AG04450 (cell line): ENCODE measurements around the gene HOXA11. TPM values are rescaled to one million over a fixed set of nuclear protein-coding genes. Genes with fewer than 3 reads are reported as not detected.
A peak's percentile ranks its signal among the peaks of the same experiment; 100 is the strongest.

Source experiments
- CTCF ChIA-PET: fragments of 300-600, 350-600 bp; formaldehyde crosslinking; extraction: SDS; loops from one replicate; lab custom pipeline; 2022; ENCODE audit warnings: antibody characterized with exemption, inconsistent platforms; lab: Charles Lee
- POLR2A ChIA-PET: fragments of 350-600 bp; formaldehyde crosslinking; extraction: SDS; loops from one replicate; lab custom pipeline; 2021; ENCODE audit warnings: antibody characterized with exemption, inconsistent platforms; lab: Yijun Ruan, JAX
- DNase-seq: peaks from one replicate; pipeline ENCODE4 v3.0.0-alpha.2; 2011; ENCODE audit warnings: low read depth, low spot score
- H3K27ac ChIP-seq: one replicate; pipeline ENCODE4 v1.5.1; 2012; ENCODE audit warnings: low read depth, low read length, control low read depth
- H3K27me3 ChIP-seq: one replicate; pipeline ENCODE4 v1.6.0; 2012; ENCODE audit warnings: low read length; ENCODE audit not compliant: control insufficient read depth, insufficient read depth
- H3K4me3 ChIP-seq: 2 replicates; pipeline ENCODE4 v1.5.1; 2011; ENCODE audit warnings: mild to moderate bottlenecking, low read depth, low read length, control low read depth
- H3K9me3 ChIP-seq: 2 replicates; pipeline ENCODE4 v1.5.1; 2012; ENCODE audit warnings: low read length; ENCODE audit not compliant: control insufficient read depth, insufficient read depth
- polyA plus RNA-seq: library from polyadenylated mRNA; depleted of rRNA; stranded (reverse); fragments of >200 nt; gene quantifications from 2 replicates; pipeline ENCODE4 v1.2.3, GENCODE V29; 2011
- TF ChIP-seq, protein P1 (sequence below): IDR thresholded peaks from 2 replicates; pipeline ENCODE4 v1.5.1; 2011; ENCODE audit warnings: low read depth, low read length, control low read depth, inconsistent platforms

Gene HOXA11
- polyA plus RNA-seq, 1 experiment = 0.04 TPM

DNA sequence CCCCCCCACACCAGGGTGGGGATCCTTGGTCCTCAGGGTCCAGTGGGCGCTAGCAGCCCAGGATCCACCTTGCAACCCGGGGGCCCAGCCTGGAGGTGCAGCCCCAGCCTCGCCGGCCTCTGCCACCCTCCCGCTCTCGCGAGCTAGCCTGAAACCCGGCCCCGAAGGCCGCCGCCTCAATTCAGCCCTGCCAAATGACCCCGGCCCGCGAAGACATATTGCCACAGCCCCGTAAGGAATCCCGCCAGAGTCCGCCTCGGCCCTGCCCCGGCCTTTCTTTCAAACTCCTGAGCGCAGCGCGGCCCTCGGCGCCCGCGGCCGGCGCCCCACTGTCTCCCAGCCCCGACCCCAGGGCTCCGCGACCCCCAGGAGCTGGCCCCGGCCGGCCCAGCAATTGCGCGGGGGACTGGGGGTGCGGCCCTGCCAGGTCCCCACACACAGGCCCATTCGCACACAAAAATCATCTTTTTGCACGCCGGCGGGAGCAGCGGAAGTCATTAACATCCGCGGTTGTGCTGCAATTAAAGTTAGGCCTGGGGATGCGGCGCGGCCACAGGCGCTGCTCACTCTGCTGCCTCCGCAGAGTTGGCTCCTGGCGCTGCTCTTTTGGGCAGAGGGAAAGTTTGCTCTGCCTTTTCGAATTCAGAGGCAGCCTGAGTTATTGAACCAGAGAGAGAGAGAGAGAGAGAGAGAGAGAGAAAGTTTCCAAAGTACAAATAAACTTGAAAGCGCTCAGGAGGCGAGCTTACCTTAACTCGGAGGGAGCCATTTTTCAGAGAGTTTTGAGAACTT, 45.5 kb downstream of the HOXA11 start:
- H3K27ac ChIP-seq = peak overlapping the region; percentile 86
- TF ChIP-seq, protein P1, sequence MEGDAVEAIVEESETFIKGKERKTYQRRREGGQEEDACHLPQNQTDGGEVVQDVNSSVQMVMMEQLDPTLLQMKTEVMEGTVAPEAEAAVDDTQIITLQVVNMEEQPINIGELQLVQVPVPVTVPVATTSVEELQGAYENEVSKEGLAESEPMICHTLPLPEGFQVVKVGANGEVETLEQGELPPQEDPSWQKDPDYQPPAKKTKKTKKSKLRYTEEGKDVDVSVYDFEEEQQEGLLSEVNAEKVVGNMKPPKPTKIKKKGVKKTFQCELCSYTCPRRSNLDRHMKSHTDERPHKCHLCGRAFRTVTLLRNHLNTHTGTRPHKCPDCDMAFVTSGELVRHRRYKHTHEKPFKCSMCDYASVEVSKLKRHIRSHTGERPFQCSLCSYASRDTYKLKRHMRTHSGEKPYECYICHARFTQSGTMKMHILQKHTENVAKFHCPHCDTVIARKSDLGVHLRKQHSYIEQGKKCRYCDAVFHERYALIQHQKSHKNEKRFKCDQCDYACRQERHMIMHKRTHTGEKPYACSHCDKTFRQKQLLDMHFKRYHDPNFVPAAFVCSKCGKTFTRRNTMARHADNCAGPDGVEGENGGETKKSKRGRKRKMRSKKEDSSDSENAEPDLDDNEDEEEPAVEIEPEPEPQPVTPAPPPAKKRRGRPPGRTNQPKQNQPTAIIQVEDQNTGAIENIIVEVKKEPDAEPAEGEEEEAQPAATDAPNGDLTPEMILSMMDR = no peak

GRCh38 chr7:27138985-27139333, 46.1 kb downstream of the HOXA11 start:
- no peak for DNase-seq
- no peaks in the 10 kb centered on the region; the same call in 1 of the 2 replicates for H3K9me3 ChIP-seq
- H3K27ac ChIP-seq = peak overlapping the region; percentile 86
- TF ChIP-seq, protein P1 = no peak
- no peaks in the 10 kb centered on the region for H3K27me3 ChIP-seq
- POLR2A ChIA-PET = interaction anchor here (1.2 to 4.1 kb wide), 2 partner anchors 9 to 41 kb away, joined by 3 to 23 read pairs; no protein-coding TSS in a partner anchor
- CTCF ChIA-PET = interaction anchor here (7.8 kb wide), 1 partner anchor 284 kb away, joined by 93 read pairs; no protein-coding TSS in a partner anchor
- peak overlapping the region; percentile 94 for H3K4me3 ChIP-seq

More for the DNA sequence above, 45.5 kb downstream of the HOXA11 start:
- no peak for DNase-seq
- POLR2A ChIA-PET = interaction anchor here (1.2 to 4.1 kb wide), 2 partner anchors 9 to 42 kb away, joined by 3 to 23 read pairs; no protein-coding TSS in a partner anchor
- Histone ChIP-seq H3K9me3 (no peaks in the 10 kb centered on the region; the same call in 1 of the 2 replicates), H3K27me3 (no peaks in the 10 kb centered on the region), H3K4me3 (peak overlapping the region; percentile 94)
- CTCF ChIA-PET = interaction anchor here (2.1 to 7.8 kb wide), 2 partner anchors 285 to 770 kb away, joined by 8 to 93 read pairs; no protein-coding TSS in a partner anchor

- TF ChIP-seq, protein P1 = no peak
- H3K4me3 ChIP-seq = peak overlapping the region; percentile 94
- DNase-seq = no peak
- no peaks in the 10 kb centered on the region; the same call in 1 of the 2 replicates for H3K9me3 ChIP-seq
- peak overlapping the region; percentile 86 for H3K27ac ChIP-seq
- CTCF ChIA-PET = no interaction called here
- H3K27me3 ChIP-seq = no peaks in the 10 kb centered on the region
- POLR2A ChIA-PET = no interaction called here
Observed at GRCh38 chr7:27138472-27138871, 46.6 kb downstream of the HOXA11 start.

DNA sequence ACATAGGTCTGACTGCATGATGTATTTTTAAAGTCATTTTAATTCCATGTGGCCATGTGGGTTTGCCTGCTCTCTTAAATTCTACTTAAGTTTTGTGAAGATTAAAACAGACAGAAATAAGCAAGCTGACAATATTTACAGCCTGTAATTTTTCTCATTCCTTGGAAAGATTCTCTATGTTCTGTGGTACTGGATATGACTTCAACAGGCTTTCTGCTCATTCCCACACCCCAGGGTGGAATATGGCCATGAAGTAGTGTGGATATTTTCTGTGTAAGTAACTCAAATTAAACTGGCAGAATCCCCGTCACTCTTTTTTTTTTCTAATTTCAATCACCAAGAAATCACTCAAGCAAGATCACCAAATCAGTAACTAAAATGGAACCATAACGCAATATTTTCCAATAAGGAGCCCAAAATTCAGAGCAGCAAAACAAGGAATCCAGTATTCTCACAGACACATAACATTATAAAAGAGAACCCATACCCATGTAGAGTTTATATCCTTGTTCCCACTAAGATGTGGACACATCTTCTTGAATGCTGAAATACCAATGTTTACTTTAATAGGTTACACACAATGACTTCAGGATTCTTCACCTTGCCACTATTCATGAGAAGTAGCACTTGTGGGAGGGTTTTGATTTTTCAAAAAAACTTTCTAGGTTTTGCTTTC, 47.3 kb downstream of the HOXA11 start:
- H3K27me3 ChIP-seq = no peaks in the 10 kb centered on the region
- no peak overlapping the region for H3K4me3 ChIP-seq
- DNase-seq = no peak
- ChIA-PET POLR2A (interaction anchor here (0.6 to 0.7 kb wide), 3 partner anchors 22 to 38 kb away, joined by 3 to 8 read pairs (median 4); no protein-coding TSS in a partner anchor), CTCF (no interaction called here)
- H3K27ac ChIP-seq = peak overlapping the region; percentile 86
- TF ChIP-seq, protein P1 = no peak
- H3K9me3 ChIP-seq = no peaks in the 10 kb centered on the region; the same call in 1 of the 2 replicates
